ENCODE results near the gene AP1S1.

AP1S1 gene

DNA sequence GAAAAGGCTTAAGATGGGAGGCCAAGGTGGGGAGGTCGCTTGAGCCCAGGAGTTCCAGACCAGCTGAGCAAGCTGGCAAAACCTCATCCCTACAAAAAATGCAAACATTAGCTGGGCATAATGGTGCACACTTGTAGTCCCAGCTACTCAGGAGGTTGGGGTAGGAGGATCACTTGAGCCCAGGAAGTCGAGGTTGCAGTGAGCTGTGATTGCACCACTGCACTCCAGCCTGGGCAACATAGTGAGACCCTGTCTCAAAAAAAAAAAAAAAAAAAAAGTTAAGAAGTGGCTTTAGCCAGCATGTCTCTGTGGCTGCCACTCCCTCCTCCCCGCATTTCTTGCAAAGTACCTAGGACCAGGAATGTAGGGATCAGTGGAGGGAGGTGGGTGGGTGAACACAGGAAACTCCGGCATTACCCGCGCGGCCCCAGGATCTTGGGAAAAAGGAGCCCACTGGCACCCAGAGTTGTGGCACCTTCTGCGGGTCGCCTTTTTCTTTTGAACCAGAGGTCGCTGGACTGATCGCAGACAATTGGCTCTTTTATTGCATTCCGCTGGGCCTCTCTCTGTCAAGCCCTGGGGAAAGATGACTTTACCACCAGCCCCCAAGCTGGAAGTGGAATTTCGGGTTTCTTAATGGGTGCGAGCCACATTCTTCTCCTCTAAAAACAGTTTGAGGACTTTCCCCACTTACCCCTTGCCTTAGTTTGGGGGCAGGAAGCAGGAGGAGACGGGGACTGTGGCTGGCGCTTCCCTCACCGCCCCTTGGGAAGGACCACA lies 7.6 kb downstream of the AP1S1 start:
- no peak for DNase-seq (ENCODE audit: extremely low spot score)
- ChIA-PET CTCF (no interaction called here), POLR2A (interaction anchor here (0.8 kb wide), 1 partner anchor 12 kb away, joined by 3 read pairs; no protein-coding TSS in a partner anchor)

DNA sequence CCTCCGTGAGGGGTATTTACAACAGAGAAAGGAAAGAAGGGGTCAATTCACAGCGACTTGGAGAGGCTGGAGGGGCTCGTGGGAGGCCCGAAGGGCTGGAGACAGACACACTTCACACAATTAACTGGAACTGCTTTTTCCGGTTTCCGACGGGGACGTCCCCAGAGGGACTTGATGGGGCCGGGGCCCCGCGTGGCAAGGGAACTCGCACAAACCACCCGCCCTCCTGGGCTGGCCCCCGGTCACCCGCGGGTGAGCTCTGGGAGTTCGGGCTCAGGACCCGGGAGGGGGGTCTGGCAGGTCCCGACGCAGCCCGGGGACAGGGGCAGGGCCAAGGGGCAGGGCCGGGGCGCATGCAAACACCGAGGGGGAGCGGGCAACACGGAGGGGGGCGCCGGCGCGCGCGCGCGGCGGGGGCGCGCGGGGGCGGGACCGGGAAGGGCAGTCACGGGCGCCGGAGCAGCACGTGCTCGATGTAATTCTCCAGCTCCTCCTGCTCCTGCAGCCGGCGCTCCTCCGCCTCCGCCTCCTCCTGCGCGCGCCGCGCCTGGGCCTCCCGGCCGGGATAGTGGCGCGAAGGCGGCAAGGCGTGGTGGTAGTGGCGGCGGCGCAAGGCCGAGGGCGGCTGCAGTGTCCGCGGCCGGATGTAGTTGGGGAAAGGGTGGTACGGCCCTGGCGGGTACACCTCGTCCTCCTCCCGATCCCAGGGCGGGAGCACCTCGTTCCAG lies 8.4 kb downstream of the AP1S1 start:
- ChIA-PET POLR2A (interaction anchor here (0.6 to 1.0 kb wide), 4 partner anchors 11 to 55 kb away, joined by 3 to 5 read pairs (median 3); partner anchors contain the start of gene ZNHIT1), CTCF (interaction anchor here (1.1 to 1.2 kb wide), 2 partner anchors 19 to 30 kb away, joined by 8 to 10 read pairs; no protein-coding TSS in a partner anchor)
- peak; percentile 61 for DNase-seq (ENCODE audit: extremely low spot score)
- TF ChIP-seq L3MBTL2 (conservative IDR thresholded peaks at IDR 0.05) (peak; percentile 87), SUZ12 (IDR thresholded peaks at IDR 0.05) (no peak), BHLHE40 (IDR thresholded peaks at IDR 0.05; ENCODE audit: borderline replicate concordance) (no peak), LEF1 (IDR thresholded peaks at IDR 0.05; ENCODE audit: borderline replicate concordance) (no peak), FOXM1 (IDR thresholded peaks at IDR 0.05; ENCODE audit: borderline replicate concordance) (no peak)
- TF ChIP-seq, protein P1, sequence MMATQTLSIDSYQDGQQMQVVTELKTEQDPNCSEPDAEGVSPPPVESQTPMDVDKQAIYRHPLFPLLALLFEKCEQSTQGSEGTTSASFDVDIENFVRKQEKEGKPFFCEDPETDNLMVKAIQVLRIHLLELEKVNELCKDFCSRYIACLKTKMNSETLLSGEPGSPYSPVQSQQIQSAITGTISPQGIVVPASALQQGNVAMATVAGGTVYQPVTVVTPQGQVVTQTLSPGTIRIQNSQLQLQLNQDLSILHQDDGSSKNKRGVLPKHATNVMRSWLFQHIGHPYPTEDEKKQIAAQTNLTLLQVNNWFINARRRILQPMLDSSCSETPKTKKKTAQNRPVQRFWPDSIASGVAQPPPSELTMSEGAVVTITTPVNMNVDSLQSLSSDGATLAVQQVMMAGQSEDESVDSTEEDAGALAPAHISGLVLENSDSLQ (IDR thresholded peaks at IDR 0.05): no peak

More for the DNA sequence above, 7.6 kb downstream of the AP1S1 start:
- TF ChIP-seq ARNT (IDR thresholded peaks at IDR 0.05) (no peak), LEF1 (IDR thresholded peaks at IDR 0.05; ENCODE audit: borderline replicate concordance) (no peak), HDGF (IDR thresholded peaks at IDR 0.05; ENCODE audit: borderline replicate concordance) (no peak), FOXK2 (IDR thresholded peaks at IDR 0.05) (no peak), FOXM1 (IDR thresholded peaks at IDR 0.05; ENCODE audit: borderline replicate concordance) (no peak), NFRKB (IDR thresholded peaks at IDR 0.05) (no peak), SP1 (IDR thresholded peaks at IDR 0.05) (no peak), ELF4 (IDR thresholded peaks at IDR 0.05) (no peak), ZNF384 (IDR thresholded peaks at IDR 0.05) (no peak; the same call in 1 of the 2 replicates), SUZ12 (IDR thresholded peaks at IDR 0.05) (no peak), FOXA1 (IDR thresholded peaks at IDR 0.05) (no peak), L3MBTL2 (conservative IDR thresholded peaks at IDR 0.05) (no peak), CTBP1 (IDR thresholded peaks at IDR 0.05; ENCODE audit: borderline replicate concordance) (no peak), TARDBP (IDR thresholded peaks at IDR 0.05) (no peak), BHLHE40 (IDR thresholded peaks at IDR 0.05; ENCODE audit: borderline replicate concordance) (no peak)
- TF ChIP-seq, protein P1 (IDR thresholded peaks at IDR 0.05): no peak

DNA sequence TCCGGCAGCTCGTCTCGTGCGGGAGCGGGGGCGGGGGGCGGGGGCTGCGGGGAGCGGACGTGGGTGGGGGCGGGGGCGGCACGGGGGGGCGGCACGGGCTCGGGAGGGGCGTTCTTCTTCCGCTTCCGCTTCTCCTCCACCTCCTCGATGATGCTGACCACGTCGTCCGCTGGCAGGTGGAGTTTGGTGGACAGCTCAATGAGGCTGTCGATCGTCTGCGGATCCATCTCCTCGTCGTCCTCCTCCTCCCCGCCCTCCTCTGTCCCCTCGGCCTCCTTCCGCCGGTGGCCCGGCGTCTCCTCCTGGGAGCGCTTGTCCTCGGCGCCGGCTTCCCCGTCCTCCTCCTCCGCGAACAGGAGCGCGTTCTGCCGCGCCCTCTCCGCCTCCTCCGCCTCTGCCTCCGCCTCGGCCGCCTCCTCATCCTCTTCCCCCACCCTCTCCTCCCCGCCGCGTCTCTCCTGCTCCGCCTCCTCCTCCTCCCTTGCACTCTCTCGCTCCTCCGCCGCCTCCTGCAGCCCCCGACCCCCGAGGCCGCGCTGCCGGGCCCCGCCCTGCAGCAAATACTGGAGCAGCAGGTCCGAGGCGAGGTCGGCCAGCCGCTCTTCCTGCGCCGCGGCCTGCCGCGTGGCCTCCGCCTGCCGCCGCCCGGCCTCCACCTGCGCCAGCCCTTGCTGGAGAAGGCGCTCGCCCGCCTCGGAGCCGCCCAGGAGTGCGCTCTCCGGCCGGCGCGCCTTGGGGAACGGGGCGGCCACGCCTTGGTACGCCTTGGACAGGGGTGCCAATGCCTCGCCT lies 9.2 kb downstream of the AP1S1 start:
- ChIA-PET POLR2A (interaction anchor here (0.8 to 1.0 kb wide), 2 partner anchors 19 to 55 kb away, joined by 3 to 5 read pairs; partner anchors contain the start of gene ZNHIT1), CTCF (interaction anchor here (1.1 to 1.2 kb wide), 2 partner anchors 19 to 29 kb away, joined by 8 to 10 read pairs; no protein-coding TSS in a partner anchor)
- no peak for DNase-seq (ENCODE audit: extremely low spot score)
- TF ChIP-seq FOXA1 (IDR thresholded peaks at IDR 0.05) (no peak), CTBP1 (IDR thresholded peaks at IDR 0.05; ENCODE audit: borderline replicate concordance) (peak; percentile 51; the same call in 1 of the 2 replicates), LEF1 (IDR thresholded peaks at IDR 0.05; ENCODE audit: borderline replicate concordance) (no peak), NFRKB (IDR thresholded peaks at IDR 0.05) (no peak)

DNA sequence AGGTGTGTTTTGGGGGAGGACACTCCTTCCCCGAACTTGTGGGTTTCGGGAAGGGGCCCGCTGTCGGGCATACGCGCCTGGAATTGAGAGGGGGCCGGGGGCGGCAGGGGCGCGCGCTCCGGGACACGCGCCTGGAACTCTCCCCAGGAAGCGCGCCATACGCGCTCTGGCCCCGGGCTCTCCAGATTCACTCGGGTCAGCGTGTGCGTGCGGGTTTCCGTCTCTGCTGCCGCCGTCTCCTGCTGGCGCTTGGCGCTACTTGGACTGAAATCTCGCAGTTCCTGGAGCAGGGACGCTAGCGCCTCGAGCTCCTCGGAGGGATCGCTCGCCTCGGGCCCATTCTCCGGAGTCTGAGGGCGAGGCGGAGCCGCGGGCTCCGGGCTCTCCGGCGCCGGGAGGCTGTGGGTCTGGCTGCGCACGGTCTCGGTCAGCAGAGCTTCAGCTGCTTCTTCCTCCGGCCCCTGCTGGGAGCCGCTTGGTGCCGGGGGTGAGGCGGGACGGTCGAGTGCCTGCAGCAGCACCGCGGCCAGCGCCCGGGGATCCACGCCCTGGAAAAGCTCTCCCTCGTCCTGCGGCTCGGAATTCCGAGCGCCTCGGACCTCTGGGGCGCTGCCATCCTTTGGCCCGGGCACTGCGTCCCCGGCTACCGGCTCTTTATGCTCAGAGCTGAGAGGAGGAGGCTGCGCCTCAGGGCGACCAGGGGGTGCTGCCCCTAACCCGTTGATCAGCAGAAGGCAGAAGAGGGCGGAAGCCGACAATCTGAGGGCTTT lies 10.0 kb downstream of the AP1S1 start:
- no peak for DNase-seq (ENCODE audit: extremely low spot score)
- ChIA-PET CTCF (no interaction called here), POLR2A (interaction anchor here (1.4 kb wide), 1 partner anchor 20 kb away, joined by 5 read pairs; no protein-coding TSS in a partner anchor)
- no peak for TF ChIP-seq SP1 (IDR thresholded peaks at IDR 0.05)
- no peak for TF ChIP-seq CTBP1 (IDR thresholded peaks at IDR 0.05; ENCODE audit: borderline replicate concordance)
- TF ChIP-seq L3MBTL2 (conservative IDR thresholded peaks at IDR 0.05): no peak
- no peak for TF ChIP-seq TARDBP (IDR thresholded peaks at IDR 0.05)
- TF ChIP-seq ZNF384 (IDR thresholded peaks at IDR 0.05): no peak
- TF ChIP-seq BHLHE40 (IDR thresholded peaks at IDR 0.05; ENCODE audit: borderline replicate concordance): no peak

DNA sequence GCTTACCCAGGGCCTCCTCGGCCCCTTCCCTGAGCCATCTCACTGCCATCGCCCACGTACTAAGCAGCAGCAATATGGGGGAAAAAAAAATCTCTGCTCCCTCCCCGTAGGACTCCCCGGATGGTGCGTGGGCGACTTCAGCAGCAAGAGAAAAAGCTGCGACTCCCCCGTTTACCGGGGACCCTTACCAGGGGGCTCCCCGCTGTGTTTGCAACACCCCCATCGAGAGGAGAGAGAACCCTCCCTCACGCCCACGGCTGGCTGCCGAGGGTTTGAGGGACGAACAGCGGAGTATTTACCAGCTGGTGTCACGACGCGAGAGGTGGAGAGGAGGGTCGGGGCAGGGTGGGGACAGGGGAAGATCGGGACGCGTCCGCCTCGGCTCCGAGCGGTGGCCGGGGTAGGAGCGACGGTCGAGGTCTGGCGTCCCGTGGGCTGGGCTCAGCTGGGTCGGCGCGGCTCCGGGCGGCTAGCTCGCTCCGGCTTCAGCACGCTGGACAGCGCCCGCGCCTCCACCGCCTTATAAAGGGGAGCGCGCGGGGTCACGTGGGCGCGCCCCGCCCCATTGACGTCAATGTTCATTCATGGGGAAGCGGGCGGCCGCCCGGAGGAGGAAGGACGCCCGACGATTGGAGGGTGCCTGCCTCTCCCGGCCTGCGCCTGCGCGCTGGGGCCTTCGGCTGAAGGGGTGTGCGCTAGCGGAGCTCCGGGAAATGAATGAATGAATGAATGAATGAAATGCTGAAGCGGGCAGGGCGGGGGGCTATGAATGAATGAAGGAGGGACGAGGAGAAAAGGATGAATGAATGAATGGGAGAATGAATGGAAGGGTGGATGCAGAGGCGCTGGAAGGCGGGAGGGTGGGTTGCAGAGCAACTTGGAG lies 11.0 kb downstream of the AP1S1 start, which contains the start of gene VGF:
TSS of gene VGF (minus strand) at position 495 of the 883 bp plus-strand sequence. CDS start 726 bp downstream, outside the sequence.
- ChIA-PET POLR2A (interaction anchor here (0.7 to 1.4 kb wide), 4 partner anchors 8 to 460 kb away, joined by 4 to 6 read pairs (median 4); partner anchors contain the start of gene POP7), CTCF (interaction anchor here (0.7 to 1.5 kb wide), 3 partner anchors 21 to 117 kb away, joined by 3 to 7 read pairs (median 3); partner anchors contain the start of gene SERPINE1)
- TF ChIP-seq L3MBTL2 (conservative IDR thresholded peaks at IDR 0.05) (0 out of 2 replicates have a peak, but pooled peaks have one; percentile 16), FOXM1 (IDR thresholded peaks at IDR 0.05; ENCODE audit: borderline replicate concordance) (no peak)
- peak; percentile 91 for DNase-seq (ENCODE audit: extremely low spot score)
